Kidney capillary endothelial cell (primary cell): Measurements from ENCODE around the gene RABL3.
"Not testable (repeated sequence)": the region's sequence is repeated elsewhere in the genome, so short reads cannot be mapped to it uniquely, and the experiment has no call there.

Experiments
- DNase-seq: peaks from one replicate; pipeline ENCODE4 v3.0.0-alpha.2; 2018; ENCODE audit warnings: low spot score

Gene RABL3, protein sequence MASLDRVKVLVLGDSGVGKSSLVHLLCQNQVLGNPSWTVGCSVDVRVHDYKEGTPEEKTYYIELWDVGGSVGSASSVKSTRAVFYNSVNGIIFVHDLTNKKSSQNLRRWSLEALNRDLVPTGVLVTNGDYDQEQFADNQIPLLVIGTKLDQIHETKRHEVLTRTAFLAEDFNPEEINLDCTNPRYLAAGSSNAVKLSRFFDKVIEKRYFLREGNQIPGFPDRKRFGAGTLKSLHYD

GRCh38 chr3:120742198-120742848, at the start of gene RABL3, which contains the start of gene GTF2E1:
RABL3 (minus strand) TSS chr3:120742516; CDS start chr3:120742507, 9 bp downstream.
GTF2E1 (plus strand) TSS chr3:120742744; CDS start chr3:120750553, 7,809 bp downstream.
- peak; percentile 99 for DNase-seq

DNA sequence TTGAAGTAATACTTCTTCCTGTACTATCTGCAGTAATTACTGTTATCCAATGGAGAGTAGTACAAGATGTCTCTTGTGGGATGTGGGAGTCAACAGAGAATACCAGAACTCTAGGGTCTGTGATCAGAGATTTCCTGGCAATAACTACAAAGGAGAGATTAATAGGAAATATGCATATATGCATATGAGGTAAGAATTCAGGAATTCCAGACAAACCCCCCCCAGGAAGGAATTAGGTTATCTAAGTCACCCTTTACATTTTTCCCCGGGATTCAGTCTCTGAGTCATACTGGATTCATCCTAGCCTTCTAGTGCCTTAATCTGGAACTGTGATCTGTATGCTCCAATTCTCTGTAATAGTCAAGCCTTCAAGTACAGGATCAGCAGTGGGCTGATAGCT, 49.6 kb upstream of the RABL3 start:
- peak; percentile 85 for DNase-seq

DNA sequence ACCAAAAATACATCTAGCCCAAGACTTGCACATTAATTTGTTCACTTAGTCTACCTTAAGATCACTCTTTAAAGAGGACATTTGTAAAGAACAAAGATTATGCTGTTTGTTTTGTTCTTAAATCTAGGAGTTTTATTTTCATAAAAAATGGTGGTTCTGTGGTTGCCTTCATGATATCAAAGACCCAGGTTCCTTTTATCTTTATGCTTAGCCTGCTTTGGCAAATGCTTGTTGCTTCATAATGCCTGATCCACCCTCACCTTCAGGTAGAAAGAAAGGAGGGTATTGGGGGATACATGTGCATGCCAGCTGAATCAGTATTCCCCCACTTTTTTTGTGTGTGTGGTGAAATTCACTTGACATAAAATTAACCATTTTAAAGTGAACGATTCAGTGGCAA, 48.7 kb upstream of the RABL3 start:
- no peak for DNase-seq

GRCh38 chr3:120785832-120786231, 43.5 kb upstream of the RABL3 start:
- DNase-seq = not testable (repeated sequence)

GRCh38 chr3:120780977-120781376, 38.7 kb upstream of the RABL3 start:
- peak; percentile 41 for DNase-seq

DNA sequence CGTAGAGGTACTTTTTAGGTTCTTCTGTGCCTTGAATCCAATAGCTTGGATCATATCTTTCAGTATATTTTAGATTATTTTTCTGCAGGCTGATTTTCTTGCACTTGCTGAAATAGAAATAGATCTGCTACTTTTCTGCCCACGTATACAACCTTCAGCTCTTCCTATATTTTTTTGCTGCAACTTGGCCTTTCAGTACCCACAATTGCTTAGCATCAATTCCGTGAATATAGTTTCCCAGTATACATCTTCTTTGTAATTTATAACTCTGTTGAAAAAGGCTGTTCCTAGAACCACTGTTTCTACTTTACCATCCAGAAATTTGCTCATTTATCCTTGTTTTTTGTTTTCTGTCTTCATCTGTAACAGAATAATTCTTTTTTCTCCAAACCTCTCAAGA, 36.5 kb upstream of the RABL3 start:
- no peak for DNase-seq

- DNase-seq = no peak
Measured at GRCh38 chr3:120775411-120775810, 33.1 kb upstream of the RABL3 start.

DNA sequence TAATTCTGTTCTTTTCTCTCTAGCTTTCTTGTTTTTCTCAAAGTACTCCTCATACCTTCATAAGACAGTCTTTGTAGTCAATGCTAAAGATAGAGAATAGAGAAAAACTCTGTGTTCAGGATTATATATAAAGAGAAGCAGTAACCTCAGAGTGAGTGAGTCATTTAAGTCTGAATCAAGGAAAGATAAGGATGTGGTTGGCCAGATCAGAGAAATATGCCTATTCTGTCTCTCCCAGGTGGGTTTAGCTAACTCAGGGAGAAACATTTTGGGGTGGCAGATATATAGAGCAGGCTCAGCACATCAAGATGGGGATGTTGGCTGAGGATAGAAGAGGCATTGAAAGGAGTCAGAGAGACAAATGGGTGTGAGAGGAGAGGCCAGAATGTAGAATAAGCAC, 31.6 kb upstream of the RABL3 start:
- DNase-seq = no peak

- DNase-seq = no peak
Measured at GRCh38 chr3:120772081-120772480, 29.8 kb upstream of the RABL3 start.

GRCh38 chr3:120770891-120771290, 28.6 kb upstream of the RABL3 start:
- DNase-seq = no peak

- DNase-seq = no peak
Measured at GRCh38 chr3:120769436-120769835, 27.1 kb upstream of the RABL3 start.

DNA sequence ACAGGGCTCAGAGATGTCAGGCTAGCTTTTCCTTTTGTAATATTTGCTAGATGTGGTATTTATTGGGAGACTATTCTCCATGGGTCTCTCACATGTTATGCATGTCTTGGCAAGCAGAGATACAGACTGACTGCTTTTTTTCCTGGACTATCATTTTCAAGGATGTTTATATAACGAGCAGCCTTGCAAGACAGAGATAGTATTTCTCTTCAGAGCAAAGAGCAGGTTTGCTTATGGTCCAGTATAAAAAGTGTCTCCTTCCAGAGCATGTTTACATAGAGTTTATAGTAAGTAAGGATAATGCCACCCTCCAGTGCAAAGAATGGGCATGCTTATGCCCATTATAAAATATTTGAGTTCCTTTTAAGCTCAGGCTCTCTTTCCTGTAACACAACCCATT, 24.8 kb upstream of the RABL3 start:
- no peak for DNase-seq

DNA sequence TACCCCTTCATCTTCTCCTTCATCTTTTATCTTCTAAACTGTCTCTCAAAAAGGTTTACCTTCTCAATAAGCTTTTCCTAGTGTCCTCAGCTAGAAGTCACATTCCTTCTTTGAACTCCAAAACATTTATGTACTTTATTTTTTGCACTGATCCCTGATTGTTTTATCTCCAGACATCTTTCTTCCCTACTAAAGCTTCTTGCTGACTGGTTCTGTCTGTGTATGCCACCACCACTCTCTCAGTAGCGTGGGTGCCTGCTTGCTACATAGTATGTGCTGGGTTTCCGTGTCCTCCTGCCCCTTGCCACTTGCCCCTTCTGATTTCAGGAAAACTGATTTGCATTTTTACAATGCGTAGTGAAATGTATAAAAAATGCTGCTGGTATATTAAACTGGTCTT, 24.3 kb upstream of the RABL3 start:
- DNase-seq = no peak

- DNase-seq = no peak
Measured at GRCh38 chr3:120765830-120766493, 23.6 kb upstream of the RABL3 start.

- DNase-seq = no peak
Measured at GRCh38 chr3:120764206-120764605, 21.9 kb upstream of the RABL3 start.

GRCh38 chr3:120763601-120764000, 21.3 kb upstream of the RABL3 start:
- DNase-seq = no peak

GRCh38 chr3:120762615-120763014, 20.3 kb upstream of the RABL3 start:
- DNase-seq = no peak

GRCh38 chr3:120758551-120758950, 16.2 kb upstream of the RABL3 start:
- not testable (repeated sequence) for DNase-seq

DNA sequence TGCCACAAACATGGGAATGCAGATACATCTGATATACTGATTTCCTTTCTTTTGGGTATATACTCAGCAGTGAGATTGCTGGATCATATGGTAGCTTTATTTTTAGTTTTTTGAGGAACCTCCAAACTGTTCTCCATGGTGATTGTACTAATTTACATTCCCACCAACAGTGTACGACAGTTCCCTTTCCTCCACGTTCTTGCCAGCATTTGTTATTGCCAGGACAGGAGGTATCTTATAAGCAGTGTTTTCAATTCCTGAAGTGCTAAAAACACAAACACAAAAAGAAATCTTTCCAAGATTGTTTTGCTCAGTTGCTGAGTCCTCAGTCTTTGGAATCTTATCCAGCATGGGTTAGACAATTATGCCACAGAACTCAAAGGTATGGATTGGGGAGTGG, 13.7 kb upstream of the RABL3 start:
- no peak for DNase-seq

- no peak for DNase-seq
Measured at GRCh38 chr3:120753810-120754209, 11.5 kb upstream of the RABL3 start.

GRCh38 chr3:120752865-120753264, 10.5 kb upstream of the RABL3 start:
- DNase-seq = no peak

GRCh38 chr3:120752230-120752629, 9.9 kb upstream of the RABL3 start:
- DNase-seq = no peak

GRCh38 chr3:120749843-120750242, 7.5 kb upstream of the RABL3 start:
- no peak for DNase-seq
